IMR-90 (cell line): ENCODE data around the gene STAT1.

Source experiments
- BHLHE40 ChIP-seq: fragments of 150-350 bp; IDR thresholded peaks from 2 replicates; pipeline ENCODE4 v1.6.1; 2016; ENCODE audit warnings: mild to moderate bottlenecking, low read depth, low read length
- CEBPB ChIP-seq: IDR thresholded peaks from 2 replicates; pipeline ENCODE4 v1.6.1; 2012; ENCODE audit warnings: low read depth, low read length, improper control_type of control experiment
- CHD1 ChIP-seq: IDR thresholded peaks from 2 replicates; pipeline ENCODE4 v1.6.1; 2012; ENCODE audit warnings: low read depth, low read length, improper control_type of control experiment
- CTCF ChIP-seq: conservative IDR thresholded peaks from 2 replicates; pipeline ENCODE4 v1.5.1; 2012; ENCODE audit warnings: mild to moderate bottlenecking, low read depth, low read length, improper control_type of control experiment
- FOS ChIP-seq: fragments of 150-350 bp; IDR thresholded peaks from 2 replicates; pipeline ENCODE4 v1.6.1; 2016; ENCODE audit warnings: low read depth, low read length
- MAFK ChIP-seq: IDR thresholded peaks from 2 replicates; pipeline ENCODE4 v1.6.1; 2012; ENCODE audit warnings: low read depth, low read length, improper control_type of control experiment
- MXI1 ChIP-seq: IDR thresholded peaks from 2 replicates; pipeline ENCODE4 v1.6.1; 2012; ENCODE audit warnings: low read depth, mild to moderate bottlenecking, low read length, moderate library complexity, borderline replicate concordance
- NFE2L2 ChIP-seq: fragments of 150-350 bp; IDR thresholded peaks from 2 replicates; pipeline ENCODE4 v1.6.1; 2016; ENCODE audit warnings: low read depth, mild to moderate bottlenecking, low read length
- POLR2A ChIP-seq: IDR thresholded peaks from 2 replicates; pipeline ENCODE4 v1.6.1; 2012; ENCODE audit warnings: mild to moderate bottlenecking, low read depth, low read length
- RAD21 ChIP-seq: IDR thresholded peaks from 2 replicates; pipeline ENCODE4 v1.6.1; 2012; ENCODE audit warnings: low read length, improper control_type of control experiment
- RFX5 ChIP-seq: IDR thresholded peaks from 2 replicates; pipeline ENCODE4 v1.8.0; 2012; ENCODE audit warnings: low read depth, mild to moderate bottlenecking, low read length, moderate library complexity
- SMC3 ChIP-seq: fragments of 150-350 bp; IDR thresholded peaks from 2 replicates; pipeline ENCODE4 v1.6.1; 2016; ENCODE audit warnings: low read depth, mild to moderate bottlenecking, antibody characterized with exemption, low read length, moderate library complexity
- USF2 ChIP-seq: fragments of 150-350 bp; IDR thresholded peaks from 2 replicates; pipeline ENCODE4 v1.6.1; 2017; ENCODE audit warnings: mild to moderate bottlenecking, antibody characterized with exemption, low read length, low read depth

GRCh38 chr2:191015831-191016230 lies 1.9 kb upstream of the STAT1 start:
- TF ChIP-seq CTCF (no peak), POLR2A (no peak), RAD21 (no peak), USF2 (no peak), RFX5 (no peak), CHD1 (no peak), BHLHE40 (no peak), SMC3 (no peak), MAFK (no peak), MXI1 (no peak), NFE2L2 (no peak), CEBPB (no peak), FOS (no peak)
